ENCODE measurements around the gene CHST11.
"Not testable (repeated sequence)": the region's sequence is repeated elsewhere in the genome, so short reads cannot be mapped to it uniquely, and the experiment has no call there.

The CHST11 gene

DNA sequence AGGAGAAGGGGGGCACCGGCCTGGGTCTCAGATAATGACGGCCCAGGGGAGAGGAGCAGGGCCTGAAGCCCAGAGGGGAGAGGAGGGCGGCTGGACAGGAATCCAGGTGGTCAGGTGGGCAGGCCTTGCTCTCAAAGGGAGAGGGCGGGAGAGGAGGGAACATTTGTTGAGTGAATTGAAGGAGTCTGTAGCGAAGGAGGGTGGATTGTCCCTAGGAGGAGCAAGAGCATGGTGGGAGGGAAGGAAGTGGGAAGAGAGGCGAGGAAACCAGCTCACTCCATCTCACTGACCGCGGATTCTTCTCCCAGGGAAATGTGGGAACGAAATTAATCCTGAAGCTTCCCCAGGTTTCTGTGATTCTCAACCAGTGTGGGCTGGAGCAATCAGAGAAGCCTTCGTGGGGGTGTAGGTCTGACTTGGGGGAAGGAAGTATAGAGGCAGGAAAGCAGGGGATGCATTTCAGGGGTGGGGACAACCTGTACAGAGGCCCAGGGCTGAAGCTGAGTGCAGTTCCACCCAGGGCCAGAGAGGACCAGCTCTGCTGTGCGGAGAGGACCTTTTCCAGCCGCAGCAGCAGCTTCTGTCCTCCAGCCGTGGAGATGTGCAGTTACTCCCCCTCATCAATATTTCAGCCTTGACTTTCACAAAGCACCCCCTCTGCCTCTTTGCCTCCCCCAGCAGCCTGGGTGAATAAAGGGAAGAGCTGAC, 100.9 kb downstream of the CHST11 start:
- DNase-seq (ENCODE audit: low read depth in 2 of 3, low spot score in 2 of 3): no peak

DNA sequence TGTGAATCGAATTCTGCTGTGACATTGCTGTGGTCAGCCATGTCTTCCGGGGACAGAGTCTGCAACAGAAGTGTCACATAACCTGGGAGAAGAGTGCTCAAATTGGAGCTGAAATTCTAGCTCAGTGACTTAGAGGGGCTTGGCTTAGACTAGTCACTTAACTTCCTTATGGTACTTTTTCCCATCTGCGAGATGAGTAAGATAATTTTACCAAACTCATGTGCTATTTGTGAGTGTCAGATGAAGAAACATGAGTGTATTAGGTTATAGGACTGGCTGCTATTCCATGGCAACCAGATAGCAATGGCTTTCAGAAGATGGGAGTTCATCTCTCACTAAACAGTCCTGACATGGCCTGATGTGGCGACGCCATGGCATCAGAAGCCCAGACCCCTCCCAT, 104.1 kb downstream of the CHST11 start:
- DNase-seq (ENCODE audit: low read depth in 2 of 3, low spot score in 2 of 3): no peak

DNA sequence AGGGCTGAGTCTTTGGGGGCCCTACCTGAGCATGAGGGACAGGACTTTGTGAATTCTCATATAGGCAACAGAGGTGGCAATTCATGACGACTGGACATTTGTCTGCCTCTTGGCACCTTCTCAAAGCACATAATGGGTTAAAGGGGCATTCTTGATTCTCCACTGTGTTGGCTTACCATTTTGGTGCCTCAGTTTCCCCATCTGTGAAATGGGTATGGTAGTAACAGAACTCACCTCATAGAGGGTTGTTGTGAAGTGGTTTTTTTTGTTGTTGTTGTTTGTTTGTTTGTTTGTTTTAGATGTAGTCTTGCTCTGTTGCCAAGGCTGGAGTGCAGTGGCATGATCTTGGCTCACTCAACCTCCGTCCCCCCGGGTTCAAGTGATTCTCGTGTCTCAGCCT, 106.0 kb downstream of the CHST11 start:
- no peak for DNase-seq (ENCODE audit: low read depth in 2 of 3, low spot score in 2 of 3)

DNA sequence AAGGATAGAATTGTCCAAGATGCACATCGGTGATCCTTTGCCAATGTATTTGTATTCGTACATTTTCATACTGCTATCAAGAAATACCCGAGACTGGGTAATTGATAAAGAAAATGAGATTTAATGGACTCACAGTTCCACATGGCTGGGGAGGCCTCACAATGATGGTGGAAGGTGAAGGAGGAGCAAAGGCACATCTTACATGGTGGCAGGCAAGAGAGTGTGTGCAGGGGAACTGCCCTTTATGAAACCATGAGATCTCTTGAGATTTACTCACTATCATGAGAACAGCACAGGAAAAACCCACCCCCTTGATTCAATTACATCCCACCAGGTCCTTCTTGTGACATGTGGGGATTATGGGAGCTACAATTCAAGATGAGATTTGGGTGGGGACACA, 107.9 kb downstream of the CHST11 start:
- not testable (repeated sequence) for DNase-seq (ENCODE audit: low read depth in 2 of 3, low spot score in 2 of 3)

DNA sequence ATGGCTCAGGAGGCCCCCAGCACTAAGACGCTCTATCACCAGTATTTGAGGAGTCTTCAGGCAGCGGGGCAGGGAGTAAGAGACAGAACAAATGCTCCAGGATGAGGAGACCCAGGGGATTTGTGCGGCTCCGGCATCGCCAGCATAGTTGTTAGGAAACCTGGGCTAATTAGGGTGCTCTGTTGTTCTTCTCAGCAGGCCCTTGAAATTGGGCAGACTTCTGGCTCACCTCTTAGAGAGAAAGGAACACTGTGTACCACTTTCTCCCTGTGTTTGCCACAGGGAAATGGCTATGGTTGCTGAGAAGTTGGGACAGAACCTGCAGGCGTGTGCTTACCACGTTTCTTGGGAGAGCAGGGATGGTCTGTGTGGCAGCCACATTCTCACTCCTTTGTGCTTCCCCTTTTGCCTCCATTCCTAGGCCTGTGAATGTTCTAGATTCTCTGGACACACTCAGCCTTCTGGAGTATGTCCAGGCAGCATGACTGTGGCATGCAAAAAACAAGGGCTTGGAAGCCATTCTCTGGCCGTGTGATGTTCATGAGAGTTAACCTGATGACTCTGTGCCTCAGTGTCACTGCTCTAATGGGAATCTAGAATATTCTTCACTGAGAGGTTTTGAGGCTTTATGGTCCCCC, 109.0 kb downstream of the CHST11 start:
- no peak for DNase-seq (ENCODE audit: low read depth in 2 of 3, low spot score in 2 of 3)

DNA sequence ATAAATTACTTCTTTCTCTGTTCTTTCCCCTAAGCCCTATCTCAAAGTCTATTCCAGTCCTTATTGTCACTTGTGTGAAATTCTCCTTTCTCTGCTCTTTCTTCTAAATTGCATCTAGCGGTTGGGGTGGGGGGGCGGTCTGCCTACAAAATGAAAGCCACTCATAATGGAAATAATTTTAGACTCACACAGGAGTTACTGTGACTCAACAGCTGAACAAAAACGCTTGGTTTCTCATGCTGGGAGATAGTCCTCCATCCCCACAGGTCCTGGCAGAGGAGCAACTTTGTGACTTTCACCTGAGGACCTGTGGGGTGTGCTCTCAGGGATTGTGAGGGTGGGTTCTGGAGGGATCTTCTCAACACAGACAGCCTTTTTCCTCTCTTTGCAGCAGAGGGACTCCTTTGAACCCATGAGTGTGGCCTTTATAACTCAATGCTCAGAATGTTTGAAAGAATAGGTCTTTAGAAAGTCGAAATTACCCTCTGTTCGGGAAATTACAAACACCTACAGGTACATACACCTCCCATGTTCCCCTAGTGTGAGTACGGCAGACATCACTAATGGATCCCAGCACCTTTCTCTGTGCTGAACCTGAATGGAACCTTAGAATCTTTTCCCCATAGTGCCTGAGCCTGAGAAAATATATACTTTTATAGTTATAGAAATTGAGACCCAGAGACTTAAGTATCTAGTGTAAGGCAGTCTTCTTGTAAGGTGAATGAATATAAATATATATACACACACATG, 109.7 kb downstream of the CHST11 start:
- no peak for DNase-seq (ENCODE audit: low read depth in 2 of 3, low spot score in 2 of 3)

DNA sequence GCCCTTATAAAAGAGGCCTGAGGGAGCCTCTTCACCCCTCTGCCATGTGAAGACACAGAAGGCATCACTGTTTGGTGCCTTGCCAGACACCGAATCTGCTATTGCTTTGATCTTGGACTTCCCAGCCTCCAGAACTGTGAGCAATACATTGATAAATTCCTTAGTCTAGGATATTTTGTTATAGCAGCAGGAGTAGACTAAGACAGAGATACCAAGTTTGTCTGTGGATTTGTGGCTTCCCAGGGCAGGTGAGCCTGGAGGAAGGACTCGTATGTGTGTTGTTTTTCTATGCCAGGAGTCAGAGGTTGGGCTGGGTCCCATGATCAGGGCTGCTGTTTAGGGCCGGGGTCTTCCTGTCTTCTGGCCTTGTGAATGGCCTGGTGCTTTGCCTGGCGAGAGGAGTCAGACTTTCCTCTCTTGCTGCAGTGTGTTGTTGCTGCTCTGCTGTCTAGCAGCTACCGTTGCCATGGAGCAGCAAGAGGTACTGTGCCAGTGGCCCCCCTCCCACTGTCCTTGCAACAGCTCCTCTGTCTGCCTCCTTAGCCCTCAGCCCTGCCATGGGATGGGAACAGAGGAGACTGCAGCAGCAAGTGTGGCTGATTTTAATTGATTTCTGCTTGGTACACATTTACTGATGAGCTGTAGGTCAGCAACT, 111.2 kb downstream of the CHST11 start:
- no peak for DNase-seq (ENCODE audit: low read depth in 2 of 3, low spot score in 2 of 3)

DNA sequence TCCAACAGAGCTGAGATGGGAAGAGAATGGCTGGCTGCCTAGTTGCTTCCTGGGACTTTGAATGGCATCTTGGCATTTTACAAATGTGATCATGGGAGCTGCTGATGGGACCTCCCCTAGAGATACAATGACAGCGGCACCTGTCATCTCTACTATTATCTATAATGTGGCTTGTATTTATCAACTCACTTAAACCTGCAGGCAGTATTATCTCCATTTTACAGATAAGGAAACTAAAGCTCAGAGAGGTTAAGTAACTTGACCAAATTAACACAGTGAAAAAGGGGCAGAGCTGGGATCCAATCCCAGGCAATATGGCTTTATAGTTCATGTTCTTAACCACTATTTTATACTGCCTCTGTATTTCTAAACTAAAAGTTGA, 111.7 kb downstream of the CHST11 start:
- no peak for DNase-seq (ENCODE audit: low read depth in 2 of 3, low spot score in 2 of 3)

DNA sequence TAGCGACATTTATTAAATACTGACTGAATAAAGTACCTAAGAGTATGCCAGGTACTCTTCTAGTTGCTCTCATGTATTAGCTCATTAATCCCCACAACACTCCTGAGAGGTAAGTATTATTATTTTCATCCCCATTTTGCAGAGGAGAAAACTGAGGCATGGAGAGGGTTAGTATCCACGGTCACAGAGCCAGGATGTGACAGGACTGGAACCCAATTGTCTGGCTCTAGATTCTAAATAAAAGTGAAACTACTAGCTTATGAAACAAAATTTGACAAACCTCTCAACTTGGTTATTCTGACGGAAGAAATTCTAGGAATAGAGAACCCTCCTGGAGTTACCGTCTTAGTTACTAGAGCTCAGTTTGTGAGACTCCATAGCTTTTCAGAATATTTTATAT, 112.2 kb downstream of the CHST11 start:
- no peak for DNase-seq (ENCODE audit: low read depth in 2 of 3, low spot score in 2 of 3)

DNA sequence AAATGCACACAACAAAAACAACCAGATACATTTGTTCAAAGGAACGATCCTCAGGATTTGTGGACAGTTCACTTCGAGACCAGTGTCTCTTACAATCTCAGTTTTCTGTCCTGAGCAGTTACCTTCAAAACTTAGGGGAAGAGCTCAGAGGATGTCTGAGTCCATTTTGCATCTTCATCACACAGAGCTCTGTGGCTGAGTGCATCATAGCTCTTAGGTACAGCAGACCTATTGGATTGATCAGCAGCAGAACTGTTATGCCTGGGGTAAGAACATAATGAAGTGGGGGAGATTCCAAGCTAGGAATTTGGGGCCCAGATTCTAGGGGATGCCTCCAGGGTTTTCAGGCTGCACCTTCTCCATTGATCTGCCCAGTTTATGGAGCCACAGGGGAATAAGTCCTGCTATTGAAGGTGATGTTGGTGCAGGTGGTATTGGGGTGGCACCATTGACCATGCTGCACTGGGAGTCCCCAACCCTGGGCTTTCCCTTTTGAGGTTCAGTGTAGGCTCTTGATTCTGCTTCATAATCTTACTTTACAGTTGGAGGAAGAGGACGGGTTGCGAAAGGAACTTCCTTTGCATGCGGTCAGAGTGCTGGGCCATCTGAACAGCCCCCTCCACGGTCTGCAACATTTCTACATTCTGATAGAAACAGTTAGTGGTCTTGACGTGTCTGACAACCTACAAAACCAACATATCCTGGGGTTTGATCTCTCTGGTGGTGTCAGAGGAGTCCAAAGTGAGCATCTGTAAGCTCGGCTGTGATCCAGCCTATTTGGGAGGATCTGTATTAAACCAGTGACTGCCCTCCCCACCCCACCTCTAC, 112.8 kb downstream of the CHST11 start:
- peak in 1 of 3 experiments; percentile 34 for DNase-seq (ENCODE audit: low read depth in 2 of 3, low spot score in 2 of 3)

DNA sequence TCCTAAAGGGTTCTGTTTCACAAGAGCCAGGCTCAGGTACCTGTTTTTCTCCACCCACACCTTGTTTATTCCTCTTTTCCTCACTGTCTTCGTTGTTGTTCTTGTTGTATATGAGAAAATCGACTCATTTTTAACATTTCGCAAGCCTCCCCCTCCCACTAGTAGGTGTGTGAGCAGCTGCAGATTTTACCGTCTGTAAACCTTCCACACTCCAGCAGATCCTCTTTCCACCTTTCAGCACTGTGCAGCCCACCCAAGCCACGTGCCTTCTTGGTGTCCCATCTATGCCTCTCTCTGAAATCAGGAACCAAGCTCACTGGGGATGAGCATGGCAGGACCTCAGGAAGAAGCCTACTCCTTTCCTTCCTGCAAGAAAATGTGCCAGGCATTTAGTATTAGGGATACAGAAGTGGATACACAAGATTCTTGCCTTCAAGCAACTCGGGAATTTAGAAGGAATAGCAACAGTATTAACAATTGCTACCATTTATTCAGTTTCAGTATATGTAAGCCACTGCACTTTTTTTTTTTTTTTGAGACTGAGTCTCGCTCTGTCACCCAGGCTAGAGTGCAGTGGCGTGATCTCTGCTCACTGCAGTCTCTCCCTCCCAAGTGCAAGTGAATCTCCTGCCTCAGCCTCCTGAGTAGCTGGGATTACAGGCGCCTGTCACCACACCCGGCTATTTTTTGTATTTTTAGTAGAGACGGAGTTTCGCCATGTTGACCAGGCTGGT, 113.6 kb downstream of the CHST11 start:
- DNase-seq (ENCODE audit: low read depth in 2 of 3, low spot score in 2 of 3): no peak

DNA sequence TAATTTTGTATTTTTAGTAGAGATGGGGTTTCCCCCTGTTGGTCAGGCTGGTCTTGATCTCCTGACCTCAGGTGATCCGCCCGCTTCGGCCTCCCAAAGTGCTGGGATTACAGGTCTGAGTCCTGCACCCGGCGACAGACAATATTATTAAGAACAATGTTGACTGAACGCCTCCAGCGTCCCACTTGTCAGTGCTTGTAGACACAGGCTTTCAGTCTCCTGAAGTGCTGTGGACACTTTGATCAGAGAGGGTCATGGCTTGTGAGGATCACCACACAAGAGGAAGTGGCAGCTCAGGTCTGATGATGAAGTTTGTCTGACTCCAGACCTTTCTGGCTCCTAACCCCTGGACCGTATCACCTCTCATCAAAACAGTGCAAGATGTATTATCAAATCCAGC, 114.6 kb downstream of the CHST11 start:
- no peak for DNase-seq (ENCODE audit: low read depth in 2 of 3, low spot score in 2 of 3)

DNA sequence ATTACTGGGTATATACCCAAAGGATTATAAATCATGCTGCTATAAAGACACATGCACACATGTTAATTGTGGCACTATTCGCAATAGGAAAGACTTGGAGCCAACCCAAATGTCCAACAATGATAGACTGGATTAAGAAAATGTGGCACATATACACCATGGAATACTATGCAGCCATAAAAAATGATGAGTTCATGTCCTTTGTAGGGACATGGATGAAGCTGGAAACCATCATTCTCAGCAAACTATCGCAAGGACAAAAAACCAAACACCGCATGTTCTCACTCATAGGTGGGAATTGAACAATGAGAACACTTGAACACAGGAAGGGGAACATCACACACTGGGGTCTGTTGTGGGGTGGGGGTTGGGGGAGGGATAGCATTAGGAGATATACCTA, 117.6 kb downstream of the CHST11 start:
- not testable (repeated sequence) for DNase-seq (ENCODE audit: low read depth in 2 of 3, low spot score in 2 of 3)

DNA sequence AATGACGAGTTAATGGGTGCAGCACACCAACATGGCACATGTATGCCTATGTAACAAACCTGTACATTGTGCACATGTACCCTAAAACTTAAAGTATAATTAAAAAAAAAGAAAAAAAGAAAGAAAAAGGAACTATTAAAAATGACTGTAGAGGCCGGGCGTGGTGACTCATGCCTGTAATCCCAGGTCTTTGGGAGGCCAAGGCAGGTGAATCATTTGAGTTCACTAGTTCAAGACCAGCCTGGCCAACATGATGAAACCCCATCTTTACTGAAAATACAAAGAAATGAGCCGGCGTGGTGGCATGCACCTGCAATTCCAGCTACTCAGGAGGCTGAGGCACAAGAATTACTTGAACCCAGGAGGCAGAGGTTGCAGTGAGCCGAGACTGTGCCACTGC, 118.0 kb downstream of the CHST11 start:
- DNase-seq (ENCODE audit: low read depth in 2 of 3, low spot score in 2 of 3): not testable (repeated sequence)

DNA sequence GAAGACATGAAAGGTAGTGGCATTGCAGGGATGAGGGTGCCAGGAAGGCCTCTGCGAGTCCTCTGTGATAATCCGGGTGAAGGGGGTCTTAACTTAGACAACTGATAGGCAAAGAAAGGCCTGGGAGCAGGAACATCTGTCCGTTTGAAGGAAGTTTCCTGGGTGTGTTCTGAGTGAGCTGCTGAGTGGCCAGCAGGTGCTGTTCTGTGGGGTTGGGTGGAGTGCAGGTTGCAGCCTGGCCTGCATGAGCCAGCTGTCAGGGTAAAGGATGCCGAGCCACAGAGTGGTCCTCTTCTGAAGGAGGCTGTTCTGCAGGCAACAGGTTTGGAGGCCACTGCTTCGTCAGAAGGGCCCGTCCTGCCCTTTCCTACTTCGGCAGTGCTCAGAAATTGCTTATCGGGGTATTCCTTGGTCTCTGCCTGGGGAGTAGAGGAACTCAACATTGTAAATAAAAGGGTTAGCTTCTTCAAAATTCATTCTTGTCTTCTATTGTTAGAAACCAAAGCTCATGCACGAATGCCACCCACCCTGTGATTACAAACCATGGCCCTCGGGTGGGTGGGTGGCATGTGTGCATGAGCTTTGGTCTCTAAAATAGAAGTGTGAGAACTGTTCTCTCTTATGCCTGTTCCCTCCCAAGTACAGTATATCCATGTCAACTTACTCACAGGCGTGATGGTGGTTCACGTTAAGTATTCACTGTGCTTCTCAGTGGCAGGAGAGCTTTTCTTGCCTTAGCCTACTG, 118.9 kb downstream of the CHST11 start:
- no peak for DNase-seq (ENCODE audit: low read depth in 2 of 3, low spot score in 2 of 3)

DNA sequence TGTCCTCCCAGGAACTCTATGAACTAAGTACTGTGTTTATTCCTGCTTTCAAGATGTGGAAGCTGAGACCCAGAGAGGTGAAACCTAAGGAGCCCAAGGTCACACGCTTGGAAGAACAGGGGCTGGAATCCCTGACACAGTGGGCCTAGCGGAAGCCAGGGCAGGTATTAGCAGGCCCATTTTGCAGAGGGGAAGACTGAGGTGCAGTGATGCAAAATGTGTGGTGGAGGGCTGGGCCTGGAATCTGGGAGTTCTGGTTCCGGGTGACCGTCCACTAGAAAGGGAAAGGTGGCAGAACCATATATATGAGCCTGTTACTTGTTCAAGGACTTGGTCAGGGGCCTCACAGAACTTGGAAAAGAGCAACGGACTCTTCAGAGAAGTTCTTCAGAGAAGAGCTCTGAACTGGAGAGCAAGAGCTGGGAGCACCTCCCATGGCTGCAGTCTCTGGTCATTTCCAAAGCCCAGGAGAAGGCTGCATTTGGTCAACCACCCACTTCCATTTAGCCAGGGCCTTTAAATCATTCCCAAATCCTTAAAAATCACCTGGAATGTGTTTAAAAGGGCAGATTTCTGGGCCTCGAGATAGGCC, 119.5 kb downstream of the CHST11 start:
- no peak for DNase-seq (ENCODE audit: low read depth in 2 of 3, low spot score in 2 of 3)

DNA sequence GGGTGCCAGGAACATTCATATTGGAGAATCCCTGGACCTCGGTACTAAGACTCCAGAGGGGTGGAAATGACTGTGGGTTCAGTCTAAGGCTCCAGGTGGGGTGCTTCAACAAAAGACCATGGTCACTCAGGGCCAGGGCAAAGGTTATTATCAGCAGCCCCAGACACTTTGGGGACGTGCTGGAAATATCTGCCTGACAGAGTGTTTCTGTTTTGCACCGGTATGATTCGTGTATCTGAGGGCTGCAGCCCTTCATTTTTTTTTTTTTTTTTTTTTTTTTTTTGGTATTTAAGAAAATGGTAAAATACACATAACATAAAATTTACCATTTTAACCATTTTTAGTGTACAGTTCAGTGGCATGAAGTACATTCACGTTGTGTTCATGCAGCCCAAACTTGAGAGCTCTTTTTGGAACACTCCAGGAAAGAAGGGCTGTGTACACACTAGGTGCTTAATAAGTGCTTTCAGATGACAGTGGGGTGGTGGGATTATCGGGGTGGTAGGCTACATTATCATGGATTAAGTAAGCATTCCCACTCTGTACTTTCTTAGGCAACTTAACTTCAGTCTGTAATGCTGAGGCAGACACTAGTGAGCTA, 120.3 kb downstream of the CHST11 start:
- DNase-seq (ENCODE audit: low read depth in 2 of 3, low spot score in 2 of 3): no peak

DNA sequence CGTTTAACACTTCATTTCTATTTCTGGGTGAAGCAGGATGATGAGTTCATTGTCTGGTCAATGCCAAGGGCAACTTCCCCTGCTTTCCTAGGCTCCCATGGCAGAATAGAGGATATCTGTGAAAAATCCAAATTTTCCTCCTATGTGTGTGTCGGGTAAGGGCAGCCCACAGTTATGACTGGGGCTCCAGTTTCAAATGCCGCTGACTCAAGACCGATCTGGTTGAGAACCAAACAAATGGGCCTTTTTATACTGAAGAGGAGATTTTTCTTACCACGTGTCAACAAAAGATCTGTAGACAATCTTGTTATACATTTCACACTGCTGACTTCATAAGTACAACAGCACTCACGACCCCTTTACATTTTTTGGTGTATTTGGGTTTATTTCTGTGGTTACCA, 120.8 kb downstream of the CHST11 start:
- no peak for DNase-seq (ENCODE audit: low read depth in 2 of 3, low spot score in 2 of 3)

DNA sequence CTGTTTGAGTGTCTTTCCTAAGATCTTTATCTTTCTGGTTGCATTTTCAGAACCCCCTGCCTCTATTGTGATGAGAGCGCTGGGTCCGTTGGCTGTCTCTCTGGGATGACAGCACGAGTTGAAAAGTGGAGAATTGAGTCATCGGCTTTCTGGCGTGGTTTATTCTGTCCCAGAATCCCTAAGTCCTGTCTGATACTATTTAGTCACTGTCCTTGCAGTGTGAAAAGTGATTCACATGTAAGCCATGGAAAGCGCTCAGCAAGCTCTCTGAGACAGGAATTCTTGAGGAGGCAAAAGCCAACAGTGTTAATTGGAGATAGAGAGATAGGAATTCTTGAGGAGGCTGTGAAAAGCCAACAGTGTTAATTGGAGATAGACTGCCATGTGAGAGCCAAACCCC, 121.7 kb downstream of the CHST11 start:
- DNase-seq (ENCODE audit: low read depth in 2 of 3, low spot score in 2 of 3): no peak

Data from activated CD8-positive, alpha-beta memory T cell treated with anti-CD3 and anti-CD28 coated beads for 48 hours (primary cell).